ENCODE measurements around the gene ARID1B. TPM values are rescaled to one million over a fixed set of nuclear protein-coding genes. Genes with fewer than 3 reads are reported as not detected.
"Not testable (repeated sequence)": the region's sequence is repeated elsewhere in the genome, so short reads cannot be mapped to it uniquely, and the experiment has no call there.

Gene ARID1B
- total RNA-seq, 2 donors from 2014 or later: 79.3 to 84.6 TPM

GRCh38 chr6:157037165-157037564 is 260.0 kb downstream of the ARID1B start:
- intact Hi-C loops (cut with DNase I): loop anchor here (10.0 kb wide), 2 partner anchors 148 to 238 kb away; no protein-coding TSS in a partner anchor
- DNase-seq (ENCODE audit: low spot score): no peak

DNA sequence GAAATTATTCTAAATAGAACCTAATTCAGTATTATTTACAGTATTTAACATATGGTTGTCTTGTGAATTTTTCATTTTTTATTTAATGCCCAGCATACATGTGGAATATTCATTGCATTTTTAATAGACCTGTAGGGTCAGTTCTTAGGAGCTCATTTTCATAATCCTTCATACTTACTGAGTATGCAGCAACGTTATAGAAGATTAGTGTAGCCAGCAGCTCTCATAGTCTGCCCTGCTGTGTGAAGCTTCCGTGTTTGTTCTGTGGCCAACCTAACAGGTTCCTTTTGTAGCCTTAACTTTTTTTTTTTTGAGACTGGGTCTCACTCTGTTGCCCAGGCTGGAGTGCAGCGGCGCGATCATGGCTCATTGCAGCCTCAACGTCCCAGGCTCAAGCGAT is 261.4 kb downstream of the ARID1B start:
- DNase-seq (ENCODE audit: low spot score): no peak
- intact Hi-C loops (cut with DNase I): loop anchor here (10.0 kb wide), 2 partner anchors 146 to 236 kb away; no protein-coding TSS in a partner anchor

GRCh38 chr6:157039639-157040038 is 262.5 kb downstream of the ARID1B start:
- intact Hi-C loops (cut with DNase I): loop anchor here (10.0 kb wide), 2 partner anchors 145 to 235 kb away; no protein-coding TSS in a partner anchor
- DNase-seq (ENCODE audit: low spot score): not testable (repeated sequence)

GRCh38 chr6:157040191-157040590 is 263.0 kb downstream of the ARID1B start:
- intact Hi-C loops (cut with DNase I): loop anchor here in 1 of 2 donors (10.0 kb wide), 1 partner anchor 145 kb away; no protein-coding TSS in a partner anchor

GRCh38 chr6:157045831-157046454 is 268.8 kb downstream of the ARID1B start:
- no peak for DNase-seq (ENCODE audit: low spot score)
- intact Hi-C loops (cut with DNase I): loop anchor here in 1 of 2 donors (10.0 kb wide), 1 partner anchor 139 kb away; no protein-coding TSS in a partner anchor

More at GRCh38 chr6:157040191-157040590, 263.0 kb downstream of the ARID1B start:
- no peak for DNase-seq (ENCODE audit: low spot score)

DNA sequence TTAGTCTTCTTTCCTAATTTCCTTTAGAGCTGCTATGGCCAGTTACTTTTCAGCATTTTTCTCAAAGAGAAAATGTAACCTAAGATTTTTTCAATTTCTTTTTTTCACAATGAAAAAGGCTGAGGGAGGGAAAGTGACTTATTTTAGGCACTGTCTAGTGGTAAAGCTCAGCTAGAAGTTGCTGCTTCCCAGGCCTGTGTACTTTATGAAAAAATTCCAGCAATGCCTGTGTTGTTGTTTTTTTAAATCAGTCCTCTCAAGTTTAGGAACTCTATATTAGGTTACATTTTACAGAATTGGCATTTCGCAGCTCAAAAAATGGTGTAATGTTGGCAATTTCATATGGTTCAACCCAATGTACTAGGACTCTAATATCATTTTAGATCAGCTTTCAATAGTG is 269.6 kb downstream of the ARID1B start:
- intact Hi-C loops (cut with DNase I): loop anchor here in 1 of 2 donors (10.0 kb wide), 1 partner anchor 138 kb away; no protein-coding TSS in a partner anchor
- DNase-seq (ENCODE audit: low spot score): no peak

GRCh38 chr6:157047328-157047727 is 270.1 kb downstream of the ARID1B start:
- intact Hi-C loops (cut with DNase I): loop anchor here in 1 of 2 donors (10.0 kb wide), 1 partner anchor 137 kb away; no protein-coding TSS in a partner anchor
- DNase-seq (ENCODE audit: low spot score): no peak

DNA sequence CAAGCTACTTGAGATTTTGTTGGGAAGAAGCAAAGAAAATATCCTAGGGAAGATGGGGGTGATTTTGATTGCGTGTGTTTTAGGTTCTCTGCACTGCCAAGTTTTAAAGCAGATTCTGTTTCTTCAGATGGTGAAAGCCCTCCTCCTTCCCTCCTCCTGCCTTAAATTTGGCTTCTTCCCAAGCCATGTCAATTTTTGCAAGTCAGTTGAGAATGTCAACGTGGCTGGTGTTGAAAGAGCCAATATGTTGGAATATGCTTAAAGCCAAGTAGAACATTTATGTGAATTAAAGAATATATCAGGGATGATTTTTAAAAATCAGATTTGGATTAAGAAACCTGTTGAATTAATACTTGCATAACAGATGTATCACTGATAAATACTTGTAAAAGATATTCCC is 270.8 kb downstream of the ARID1B start:
- no peak for DNase-seq (ENCODE audit: low spot score)
- intact Hi-C loops (cut with DNase I): loop anchor here in 1 of 2 donors (10.0 kb wide), 1 partner anchor 137 kb away; no protein-coding TSS in a partner anchor

DNA sequence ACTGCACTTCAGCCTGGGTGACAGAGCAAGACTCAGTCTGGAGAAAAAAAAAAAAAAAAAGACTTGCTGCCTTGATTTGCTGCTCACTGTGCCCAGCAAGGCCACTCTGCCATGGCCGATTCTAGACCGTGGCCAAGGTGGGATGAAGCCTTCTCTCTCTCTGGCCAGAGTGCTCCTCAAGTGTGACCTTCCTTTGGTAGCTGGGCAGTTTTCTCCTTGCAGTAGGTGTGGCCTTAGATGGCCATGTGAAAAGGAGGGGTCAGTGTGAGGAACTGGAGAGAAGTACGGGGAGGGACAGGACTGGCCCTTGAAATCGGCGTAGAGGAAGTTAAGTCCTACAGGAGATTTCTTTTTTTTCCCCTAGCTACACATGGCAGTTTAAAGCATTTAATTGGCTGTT is 272.0 kb downstream of the ARID1B start:
- intact Hi-C loops (cut with DNase I): loop anchor here in 1 of 2 donors (10.0 kb wide), 1 partner anchor 136 kb away; no protein-coding TSS in a partner anchor
- DNase-seq (ENCODE audit: low spot score): no peak

- intact Hi-C loops (cut with DNase I): no loop called here
- no peak for DNase-seq (ENCODE audit: low spot score)
These were observed 273.5 kb downstream of the ARID1B start for GRCh38 chr6:157050537-157051265.

DNA sequence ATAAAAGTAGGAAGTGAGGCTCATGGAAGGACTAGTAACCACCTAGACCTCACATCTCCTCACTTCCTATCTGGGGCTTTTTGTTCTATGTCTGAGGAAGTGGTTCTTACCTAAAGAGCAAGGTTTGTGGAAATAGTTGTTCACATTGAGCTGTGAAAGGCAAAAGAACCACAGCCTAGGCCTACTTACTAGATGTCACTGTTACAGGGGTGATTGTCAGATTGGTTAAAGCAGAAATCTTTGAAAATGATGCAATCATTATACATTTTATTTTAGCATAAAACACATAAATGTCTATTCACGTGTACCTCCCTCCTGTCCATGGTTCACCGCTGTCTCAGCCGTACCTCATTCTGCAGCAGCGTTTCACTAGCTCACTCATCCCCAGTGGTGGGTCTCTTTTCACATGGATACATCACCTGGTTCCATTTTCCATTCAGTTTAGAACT is 277.4 kb downstream of the ARID1B start:
- no peak for DNase-seq (ENCODE audit: low spot score)
- intact Hi-C loops (cut with DNase I): no loop called here

DNA sequence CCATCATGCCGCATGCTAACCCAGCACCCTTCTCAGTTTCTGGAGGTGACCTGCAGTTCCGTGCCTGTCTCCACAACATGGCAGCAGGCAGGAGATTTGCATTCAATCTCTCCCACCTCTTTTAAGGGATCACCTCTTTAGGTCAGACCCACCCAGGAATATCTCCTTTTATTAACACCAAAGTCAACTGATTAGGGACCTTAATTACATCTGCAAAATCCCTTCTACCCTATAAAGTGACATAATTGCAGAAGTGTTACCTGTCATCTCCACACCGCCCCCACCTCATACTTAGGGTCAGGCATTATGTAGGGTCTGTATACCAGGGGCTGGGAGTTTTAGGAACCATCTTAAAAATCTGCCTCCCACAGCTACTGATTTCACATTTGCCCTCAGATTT is 278.7 kb downstream of the ARID1B start:
- intact Hi-C loops (cut with DNase I): no loop called here
- no peak for DNase-seq (ENCODE audit: low spot score)

GRCh38 chr6:157056275-157056674 is 279.1 kb downstream of the ARID1B start:
- no peak for DNase-seq (ENCODE audit: low spot score)
- intact Hi-C loops (cut with DNase I): no loop called here

- DNase-seq (ENCODE audit: low spot score): no peak
- intact Hi-C loops (cut with DNase I): no loop called here
These were observed 281.4 kb downstream of the ARID1B start for GRCh38 chr6:157058574-157058973.

GRCh38 chr6:157059781-157060180 is 282.6 kb downstream of the ARID1B start:
- no peak for DNase-seq (ENCODE audit: low spot score)
- intact Hi-C loops (cut with DNase I): no loop called here

DNA sequence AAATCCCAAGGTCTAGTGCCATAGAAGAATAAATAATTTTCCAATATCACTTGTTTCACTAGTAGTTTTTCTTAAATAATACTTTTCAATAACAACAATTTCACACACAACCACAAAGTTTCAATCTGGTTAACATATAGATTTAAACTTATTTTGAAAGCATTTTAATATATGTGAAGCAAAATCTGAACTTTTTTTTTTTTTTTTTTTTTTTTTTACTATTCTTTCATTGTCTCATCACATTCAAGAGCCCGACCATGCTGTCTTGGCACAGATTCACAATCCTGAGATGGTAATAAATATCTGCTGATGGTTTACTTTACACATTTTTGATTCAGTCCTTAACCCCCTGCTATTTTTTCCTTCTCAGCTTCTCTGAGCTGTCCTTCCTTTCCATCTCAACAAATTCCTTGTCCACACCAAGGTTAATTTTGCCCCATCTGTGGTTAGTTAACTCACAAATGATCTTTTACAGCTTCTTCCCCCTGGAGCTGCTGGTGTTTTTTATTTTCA is 283.3 kb downstream of the ARID1B start:
- intact Hi-C loops (cut with DNase I): no loop called here
- DNase-seq (ENCODE audit: low spot score): no peak

GRCh38 chr6:157061770-157062594 is 284.8 kb downstream of the ARID1B start:
- no peak for DNase-seq (ENCODE audit: low spot score)
- intact Hi-C loops (cut with DNase I): no loop called here

GRCh38 chr6:157063176-157063905 is 286.2 kb downstream of the ARID1B start:
- intact Hi-C loops (cut with DNase I): no loop called here
- DNase-seq (ENCODE audit: low spot score): no peak

All from posterior vena cava (tissue), 2 donors.